Tibial nerve (tissue), 4 donors: ENCODE measurements around the gene CDR2L. TPM values are rescaled to one million over a fixed set of nuclear protein-coding genes. Genes with fewer than 3 reads are reported as not detected.

Experiments
- DNase-seq, 2 donors: peaks; one replicate each; pipeline ENCODE4 v3.0.0-alpha.2; 2019; ENCODE audit warnings: low spot score in 2 of 2
- H3K27ac ChIP-seq, 4 donors: fragments of 200-600 bp; sonication (generic) in 3 of 4; one replicate each; pipeline ENCODE4 v1.5.1; 2017 to 2019; ENCODE audit warnings: mild to moderate bottlenecking in 1 of 4
- H3K27me3 ChIP-seq, 2 donors: fragments of 200-600 bp; sonication (generic) in 1 of 2; one replicate each; pipeline versions ENCODE4 v1.5.1 to v1.6.0; 2017 to 2019
- H3K36me3 ChIP-seq, 3 donors: fragments of 200-600 bp; sonication (generic); one replicate each; pipeline ENCODE4 v1.5.1; 2018 to 2019
- H3K4me1 ChIP-seq, 4 donors: fragments of 200-600 bp; sonication (generic) in 3 of 4; one replicate each; pipeline ENCODE4 v1.5.1; 2017 to 2019
- H3K4me3 ChIP-seq, 4 donors: fragments of 200-600 bp; sonication (generic) in 3 of 4; one replicate each; pipeline ENCODE4 v1.5.1; 2017 to 2019; ENCODE audit warnings: mild to moderate bottlenecking in 1 of 4, moderate library complexity in 1 of 4
- H3K9me3 ChIP-seq, 4 donors: fragments of 200-600 bp; sonication (generic) in 3 of 4; one replicate each; pipeline ENCODE4 v1.5.1; 2017 to 2019
- EP300 ChIP-seq, 2 donors: sonication (generic); formaldehyde crosslinking; IDR thresholded peaks; one replicate each; pipeline ENCODE4 v1.6.1; 2017; ENCODE audit warnings: antibody characterized with exemption in 2 of 2, mild to moderate bottlenecking in 1 of 2
- POLR2A ChIP-seq, 2 donors: fragments of 450-650 bp; IDR thresholded peaks; one replicate each; pipeline ENCODE4 v1.6.1; 2017; ENCODE audit warnings: antibody characterized with exemption in 2 of 2, mild to moderate bottlenecking in 2 of 2, moderate library complexity in 2 of 2
- WGBS, 2 donors: methylation state at CpG; one replicate each; pipeline ENCODE4 v1.1.5; 2018; 5-methylcytosine and 5-hydroxymethylcytosine counted together
- total RNA-seq, 4 donors: library from RNA; depleted of rRNA; stranded (reverse); fragments of >200 nt; gene quantifications; one replicate each; pipeline ENCODE4 v1.1.0, GENCODE V29; 2016
- TF ChIP-seq, protein P1 (sequence below), 5 experiments: fragments of 200-600 bp in 3 of 5; fragments of 450-650 bp in 2 of 5; sonication (generic) in 3 of 5; IDR thresholded peaks; one replicate each; pipeline ENCODE4 v1.5.1; 2016 to 2019; ENCODE audit warnings: antibody characterized with exemption in 5 of 5, mild to moderate bottlenecking in 3 of 5, moderate library complexity in 2 of 5

Gene CDR2L
- total RNA-seq, 4 donors from 2014 or later, result 10.7 to 19.2 (median 13.9) TPM

DNA sequence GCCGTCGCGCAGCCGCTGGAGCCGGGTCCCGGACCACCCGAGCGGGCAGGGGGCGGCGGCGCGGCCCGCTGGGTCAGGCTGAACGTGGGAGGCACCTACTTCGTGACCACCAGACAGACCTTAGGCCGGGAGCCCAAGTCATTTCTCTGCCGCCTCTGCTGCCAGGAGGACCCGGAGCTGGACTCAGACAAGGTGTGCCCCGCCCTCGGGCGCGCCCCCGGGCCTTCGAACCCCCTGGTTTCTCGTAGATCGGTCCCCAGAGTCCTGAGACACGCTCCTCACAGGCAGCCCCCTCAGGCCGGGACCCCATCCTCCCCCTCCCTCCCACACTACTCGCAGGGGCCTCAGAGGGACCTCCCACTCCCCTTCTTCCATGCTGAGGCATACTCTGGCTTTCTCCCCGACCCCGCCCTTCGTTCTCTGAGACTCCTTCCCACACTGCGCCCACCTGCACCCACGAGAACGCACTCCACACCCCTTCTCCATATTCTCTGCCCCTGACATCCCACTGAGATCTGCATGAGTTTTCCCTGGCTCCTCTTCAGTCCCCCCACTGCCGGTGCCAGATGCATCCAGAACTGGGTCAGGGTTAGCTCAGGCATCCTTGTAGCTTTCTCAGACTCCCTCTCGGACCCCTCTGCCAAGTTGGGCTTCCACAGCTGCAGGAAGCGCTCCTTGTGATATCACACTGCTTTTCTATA, 60.1 kb downstream of the CDR2L start:
- peaks cover 0 to 21% (median 0%) of the 10 kb centered on the region in 3 donors for H3K36me3 ChIP-seq
- DNase-seq, result peak in 1 of 2 donors; percentile 9
- peak overlapping the region; percentile 82 to 98 (median 92) for H3K27ac ChIP-seq
- H3K27me3 ChIP-seq, result no peaks in the 10 kb centered on the region
- TF ChIP-seq EP300 (IDR thresholded peaks at IDR 0.05) (no peak), POLR2A (IDR thresholded peaks at IDR 0.05) (no peak)
- TF ChIP-seq, protein P1, sequence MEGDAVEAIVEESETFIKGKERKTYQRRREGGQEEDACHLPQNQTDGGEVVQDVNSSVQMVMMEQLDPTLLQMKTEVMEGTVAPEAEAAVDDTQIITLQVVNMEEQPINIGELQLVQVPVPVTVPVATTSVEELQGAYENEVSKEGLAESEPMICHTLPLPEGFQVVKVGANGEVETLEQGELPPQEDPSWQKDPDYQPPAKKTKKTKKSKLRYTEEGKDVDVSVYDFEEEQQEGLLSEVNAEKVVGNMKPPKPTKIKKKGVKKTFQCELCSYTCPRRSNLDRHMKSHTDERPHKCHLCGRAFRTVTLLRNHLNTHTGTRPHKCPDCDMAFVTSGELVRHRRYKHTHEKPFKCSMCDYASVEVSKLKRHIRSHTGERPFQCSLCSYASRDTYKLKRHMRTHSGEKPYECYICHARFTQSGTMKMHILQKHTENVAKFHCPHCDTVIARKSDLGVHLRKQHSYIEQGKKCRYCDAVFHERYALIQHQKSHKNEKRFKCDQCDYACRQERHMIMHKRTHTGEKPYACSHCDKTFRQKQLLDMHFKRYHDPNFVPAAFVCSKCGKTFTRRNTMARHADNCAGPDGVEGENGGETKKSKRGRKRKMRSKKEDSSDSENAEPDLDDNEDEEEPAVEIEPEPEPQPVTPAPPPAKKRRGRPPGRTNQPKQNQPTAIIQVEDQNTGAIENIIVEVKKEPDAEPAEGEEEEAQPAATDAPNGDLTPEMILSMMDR (IDR thresholded peaks at IDR 0.05), result no peak
- peak overlapping the region; percentile 65 to 98 (median 78) for H3K4me3 ChIP-seq
- peaks cover 0 to 37% (median 21%) of the 10 kb centered on the region in 4 donors for H3K4me1 ChIP-seq
- 0 to 1% methylated on average over 33 to 37 of the region's 38 CpGs for WGBS, 2 donors
- no peaks in the 10 kb centered on the region for H3K9me3 ChIP-seq

DNA sequence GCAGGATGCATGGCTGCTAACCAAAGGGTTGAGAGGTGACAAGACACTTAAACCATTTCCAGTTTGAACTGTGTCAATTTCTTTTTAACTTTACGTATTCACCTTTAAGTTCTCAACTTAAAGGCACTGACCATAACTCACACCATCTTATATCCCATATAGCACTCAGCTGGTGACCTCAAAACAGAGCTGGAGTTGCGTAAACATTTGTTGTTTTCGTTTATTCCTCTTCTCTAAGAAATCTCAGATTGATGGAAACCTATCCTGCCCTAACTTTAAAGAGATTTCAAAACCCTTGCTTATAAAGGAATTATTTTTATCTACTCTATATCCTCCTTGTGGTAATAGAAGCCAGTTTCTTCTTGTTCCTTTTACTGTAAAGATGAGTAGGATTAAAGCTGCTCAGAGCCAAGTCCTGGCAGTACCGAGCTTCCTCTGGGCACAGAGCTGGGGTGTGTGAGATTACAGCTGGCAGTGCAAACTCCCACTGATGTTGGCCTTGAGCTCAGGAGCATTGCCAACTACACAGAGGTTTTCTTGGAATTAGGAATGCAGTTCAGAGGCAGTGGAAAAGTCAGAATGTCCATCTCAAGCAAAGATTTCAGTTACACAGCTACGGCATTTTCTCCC, 60.9 kb downstream of the CDR2L start:
- no peaks in the 10 kb centered on the region for H3K27me3 ChIP-seq
- H3K4me1 ChIP-seq, result peaks cover 0 to 37% (median 21%) of the 10 kb centered on the region in 4 donors
- H3K36me3 ChIP-seq, result peaks cover 0 to 29% (median 4%) of the 10 kb centered on the region in 3 donors
- H3K4me3 ChIP-seq, result peak overlapping the region; percentile 65 to 98 (median 78)
- DNase-seq, result no peak
- peak overlapping the region; percentile 82 to 98 (median 92) for H3K27ac ChIP-seq
- no peaks in the 10 kb centered on the region for H3K9me3 ChIP-seq
- 18 to 27% methylated on average over 5 of the region's 5 CpGs for WGBS, 2 donors
- TF ChIP-seq EP300 (IDR thresholded peaks at IDR 0.05), result peak in 1 of 2 donors; percentile 28
- TF ChIP-seq POLR2A (IDR thresholded peaks at IDR 0.05), result no peak
- TF ChIP-seq, protein P1 (IDR thresholded peaks at IDR 0.05), result no peak

DNA sequence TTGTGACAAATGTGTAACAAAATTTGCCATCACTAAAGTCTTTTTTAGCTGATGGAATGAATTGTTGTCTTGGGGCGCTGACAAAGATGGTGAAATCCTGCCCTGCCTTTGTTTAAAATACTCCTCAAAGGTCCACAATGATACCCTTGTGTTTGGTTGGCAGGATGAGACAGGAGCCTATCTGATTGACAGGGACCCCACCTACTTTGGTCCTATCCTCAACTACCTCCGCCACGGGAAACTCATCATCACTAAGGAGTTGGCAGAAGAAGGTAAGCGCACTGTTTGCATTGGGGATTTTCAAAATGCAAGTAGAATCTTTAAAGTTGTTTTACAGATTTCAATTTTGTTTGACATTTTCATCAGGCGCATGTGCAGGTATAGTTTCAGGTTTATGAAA, 61.6 kb downstream of the CDR2L start:
- Histone ChIP-seq H3K4me3 (no peak overlapping the region), H3K27me3 (no peaks in the 10 kb centered on the region), H3K27ac (peak overlapping the region in 3 of 4 donors; percentile 82 to 98 (median 91)), H3K9me3 (no peaks in the 10 kb centered on the region), H3K4me1 (peaks cover 0 to 37% (median 21%) of the 10 kb centered on the region in 4 donors), H3K36me3 (peaks cover 0 to 36% (median 5%) of the 10 kb centered on the region in 3 donors)
- WGBS, 2 donors, result 75 to 79% methylated on average over 5 of the region's 5 CpGs
- DNase-seq, result no peak
- TF ChIP-seq POLR2A (IDR thresholded peaks at IDR 0.05) (no peak), EP300 (IDR thresholded peaks at IDR 0.05) (no peak)
- TF ChIP-seq, protein P1 (IDR thresholded peaks at IDR 0.05), result no peak

DNA sequence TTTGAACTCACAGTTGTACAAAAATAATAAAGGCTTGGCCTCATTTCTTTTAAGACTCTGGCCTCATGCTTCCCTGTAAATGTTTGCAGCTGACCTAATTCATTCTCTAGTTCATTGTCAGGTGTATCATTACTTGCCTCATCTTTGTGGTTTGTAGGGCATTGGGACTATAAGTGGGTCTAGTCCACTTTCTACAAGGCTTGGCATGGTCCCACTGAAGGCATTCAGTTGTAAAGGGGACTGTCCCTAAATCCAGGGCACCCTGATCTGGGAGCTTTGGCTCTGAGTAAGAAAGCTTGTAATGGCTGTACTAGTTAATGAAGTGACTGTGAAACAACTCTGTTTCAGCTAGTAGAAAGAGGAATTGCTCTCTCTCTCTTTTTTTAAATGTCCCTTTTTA, 62.3 kb downstream of the CDR2L start:
- no peak for DNase-seq
- TF ChIP-seq POLR2A (IDR thresholded peaks at IDR 0.05) (no peak), EP300 (IDR thresholded peaks at IDR 0.05) (no peak)
- TF ChIP-seq, protein P1 (IDR thresholded peaks at IDR 0.05), result no peak
- H3K9me3 ChIP-seq, result no peaks in the 10 kb centered on the region
- H3K27me3 ChIP-seq, result no peaks in the 10 kb centered on the region
- peaks cover 0 to 37% (median 21%) of the 10 kb centered on the region in 4 donors for H3K4me1 ChIP-seq
- H3K4me3 ChIP-seq, result no peak overlapping the region
- peaks cover 0 to 42% (median 5%) of the 10 kb centered on the region in 3 donors for H3K36me3 ChIP-seq
- no peak overlapping the region for H3K27ac ChIP-seq

DNA sequence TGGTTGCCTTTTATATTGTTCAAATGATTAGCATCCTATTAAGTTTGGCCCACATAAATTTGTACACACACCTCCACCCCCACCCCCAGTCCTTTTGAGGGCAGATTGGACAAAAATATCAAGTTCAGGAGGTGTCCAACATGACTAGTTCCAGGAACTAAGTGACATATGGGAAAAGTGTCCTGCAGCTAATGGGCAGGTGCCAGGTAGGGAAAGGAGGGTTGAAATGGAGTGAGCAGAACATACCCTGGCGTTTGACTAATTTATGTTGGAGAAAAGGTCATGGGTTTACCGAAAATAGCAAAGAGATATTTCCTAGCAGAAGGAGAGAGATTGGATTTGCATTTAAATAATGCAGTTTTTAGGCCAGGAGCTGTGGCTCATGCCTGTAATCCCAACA, 64.5 kb downstream of the CDR2L start:
- Histone ChIP-seq H3K4me3 (no peak overlapping the region), H3K9me3 (no peaks in the 10 kb centered on the region), H3K4me1 (peaks cover 0 to 24% (median 15%) of the 10 kb centered on the region in 4 donors), H3K36me3 (peaks cover 0 to 60% (median 5%) of the 10 kb centered on the region in 3 donors), H3K27me3 (no peaks in the 10 kb centered on the region), H3K27ac (no peak overlapping the region)
- no peak for DNase-seq
- 75 to 78% methylated on average over 2 of the region's 2 CpGs for WGBS, 2 donors
- TF ChIP-seq POLR2A (IDR thresholded peaks at IDR 0.05) (no peak), EP300 (IDR thresholded peaks at IDR 0.05) (no peak)
- TF ChIP-seq, protein P1 (IDR thresholded peaks at IDR 0.05), result no peak
